Pancreas (tissue), 10 donors: Measurements from ENCODE around the gene KLHDC7A. TPM values are rescaled to one million over a fixed set of nuclear protein-coding genes. Genes with fewer than 3 reads are reported as not detected.

Source experiments
- ATAC-seq, 4 donors: fragments of 200-7000 bp; cut with Tn5 transposase; one replicate each; pipeline versions ENCODE4 v1.8.0 to v1.9.1; 2020; ENCODE audit warnings: mild to moderate bottlenecking in 4 of 4, moderate library complexity in 4 of 4
- DNase-seq, 6 donors: peaks; one replicate each; pipeline ENCODE4 v3.0.0-alpha.2; 2020
- FAIRE-seq: peaks from 2 replicates; lab custom pipeline; 2012; peaks lifted over from hg19 to GRCh38; lab: Jason Lieb, UNC
- H3K27ac ChIP-seq, 4 donors: fragments of 200-600 bp; sonication (generic); 1 replicate in 3 of 4; 2 replicates in 1 of 4; pipeline versions ENCODE4 v1.5.0 to v1.8.0; 2020
- H3K27me3 ChIP-seq, 4 donors: fragments of 200-600 bp; one replicate each; pipeline ENCODE4 v1.8.0; 2021
- H3K36me3 ChIP-seq, 3 donors: fragments of 200-600 bp; sonication (generic) in 1 of 3; one replicate each; pipeline versions ENCODE4 v1.5.0 to v1.8.0; 2020 to 2021
- H3K4me1 ChIP-seq, 3 donors: fragments of 200-600 bp; one replicate each; pipeline ENCODE4 v1.8.0; 2021
- H3K4me3 ChIP-seq, 4 donors: fragments of 200-600 bp; sonication (generic) in 2 of 4; one replicate each; pipeline versions ENCODE4 v1.5.0 to v1.8.0; 2020 to 2021
- H3K9me3 ChIP-seq, 4 donors: fragments of 200-600 bp; one replicate each; pipeline ENCODE4 v1.8.0; 2021
- WGBS, 2 donors: extraction: QIAGEN DNeasy Blood & Tissue Kit; methylation state at CpG; one replicate each; pipeline ENCODE4 v1.1.7; 2013; 5-methylcytosine and 5-hydroxymethylcytosine counted together
- intact Hi-C, 3 donors: fragments of 100-400 bp; cut with DNase I; formaldehyde crosslinking; loops; one replicate each; pipeline versions ENCODE4 v1.11.1 to v1.14.2; 2022
- polyA plus RNA-seq, 2 donors: library from polyadenylated mRNA; stranded (reverse); fragments of 200-250 nt; gene quantifications; one replicate each; pipeline ENCODE4 v1.2.3, GENCODE V29; 2013
- total RNA-seq, 6 donors: library from RNA; stranded (reverse); fragmentation: NEBNext Ultra II Directional in 4 of 6; extraction: Animal tissue kit (Norgen Biotek cat#: 25700) in 4 of 6; gene quantifications; one replicate each; pipeline versions ENCODE4 v1.2.1 to v1.2.4, GENCODE V29; 2021 to 2023
- TF ChIP-seq, protein P1 (sequence below), 4 donors: fragments of 200-600 bp; sonication (generic) in 3 of 4; IDR thresholded peaks; one replicate each; pipeline versions ENCODE4 v1.5.0 to v1.8.0; 2021; ENCODE audit warnings: antibody characterized with exemption in 4 of 4
- donor health status: healthy with polysubstance abuse.
- donor health status: DM: no; HTN: no; CAD: no; lungs with moderate emphysema.
- donor health status: DM: no; HTN: no; CAD: no.
- donor health status: control.
- donor health status: control.
- donor health status: Bipolar disorder and iron deficiency.
- donor health status: DM: yes; HTN: yes; CAD: no.
- donor health status: DM: no; HTN: no; CAD: no.
- donor health status: DM: no; HTN: no; CAD: no.
- donor health status: DM: yes; HTN: yes; CAD: no.

KLHDC7A gene
- total and polyA plus RNA-seq, 8 donors, result 1.9 to 3.7 (median 3.1) TPM

GRCh38 chr1:18464665-18465050, 16.1 kb upstream of the KLHDC7A start:
- peak overlapping the region; percentile 50 to 73 (median 68) for H3K27ac ChIP-seq
- H3K9me3 ChIP-seq, result no peaks in the 10 kb centered on the region
- intact Hi-C loops, result no loop called here
- WGBS, 2 donors, result 13 to 30% methylated on average over 8 of the region's 8 CpGs
- H3K36me3 ChIP-seq, result no peaks in the 10 kb centered on the region
- TF ChIP-seq, protein P1, sequence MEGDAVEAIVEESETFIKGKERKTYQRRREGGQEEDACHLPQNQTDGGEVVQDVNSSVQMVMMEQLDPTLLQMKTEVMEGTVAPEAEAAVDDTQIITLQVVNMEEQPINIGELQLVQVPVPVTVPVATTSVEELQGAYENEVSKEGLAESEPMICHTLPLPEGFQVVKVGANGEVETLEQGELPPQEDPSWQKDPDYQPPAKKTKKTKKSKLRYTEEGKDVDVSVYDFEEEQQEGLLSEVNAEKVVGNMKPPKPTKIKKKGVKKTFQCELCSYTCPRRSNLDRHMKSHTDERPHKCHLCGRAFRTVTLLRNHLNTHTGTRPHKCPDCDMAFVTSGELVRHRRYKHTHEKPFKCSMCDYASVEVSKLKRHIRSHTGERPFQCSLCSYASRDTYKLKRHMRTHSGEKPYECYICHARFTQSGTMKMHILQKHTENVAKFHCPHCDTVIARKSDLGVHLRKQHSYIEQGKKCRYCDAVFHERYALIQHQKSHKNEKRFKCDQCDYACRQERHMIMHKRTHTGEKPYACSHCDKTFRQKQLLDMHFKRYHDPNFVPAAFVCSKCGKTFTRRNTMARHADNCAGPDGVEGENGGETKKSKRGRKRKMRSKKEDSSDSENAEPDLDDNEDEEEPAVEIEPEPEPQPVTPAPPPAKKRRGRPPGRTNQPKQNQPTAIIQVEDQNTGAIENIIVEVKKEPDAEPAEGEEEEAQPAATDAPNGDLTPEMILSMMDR (IDR thresholded peaks at IDR 0.05), result no peak
- FAIRE-seq, result no peak
- peak; percentile 61 to 83 (median 73) for DNase-seq
- peak; percentile 75 to 83 (median 80) for ATAC-seq
- peaks cover 14 to 18% (median 17%) of the 10 kb centered on the region in 3 donors for H3K4me1 ChIP-seq
- H3K4me3 ChIP-seq, result no peak overlapping the region
- H3K27me3 ChIP-seq, result no peaks in the 10 kb centered on the region

GRCh38 chr1:18466676-18467075, 14.1 kb upstream of the KLHDC7A start:
- ATAC-seq (no peak), DNase-seq (peak in 1 of 6 donors; percentile 21), FAIRE-seq (no peak)
- intact Hi-C loops, result no loop called here
- TF ChIP-seq, protein P1 (IDR thresholded peaks at IDR 0.05), result no peak
- Histone ChIP-seq H3K27me3 (no peaks in the 10 kb centered on the region), H3K27ac (no peak overlapping the region), H3K4me3 (no peak overlapping the region), H3K9me3 (no peaks in the 10 kb centered on the region), H3K36me3 (no peaks in the 10 kb centered on the region), H3K4me1 (peaks cover 14 to 17% (median 14%) of the 10 kb centered on the region in 3 donors)
- WGBS, 2 donors, result 78 to 85% methylated on average over 7 of the region's 7 CpGs

- H3K36me3 ChIP-seq, result no peaks in the 10 kb centered on the region
- intact Hi-C loops, result no loop called here
- no peak for ATAC-seq
- no peaks in the 10 kb centered on the region for H3K27me3 ChIP-seq
- no peak for FAIRE-seq
- TF ChIP-seq, protein P1 (IDR thresholded peaks at IDR 0.05), result no peak
- no peak overlapping the region for H3K4me3 ChIP-seq
- peaks cover 13 to 17% (median 14%) of the 10 kb centered on the region in 3 donors for H3K4me1 ChIP-seq
- H3K27ac ChIP-seq, result no peak overlapping the region
- 86 to 91% methylated on average over 6 of the region's 6 CpGs for WGBS, 2 donors
- H3K9me3 ChIP-seq, result no peaks in the 10 kb centered on the region
- no peak for DNase-seq
These were observed 12.2 kb upstream of the KLHDC7A start for GRCh38 chr1:18468570-18468969.

- WGBS, 2 donors, result 83 to 87% methylated on average over 8 of the region's 8 CpGs
- peak in 1 of 6 donors; percentile 24 for DNase-seq
These were observed 11.2 kb upstream of the KLHDC7A start for GRCh38 chr1:18469514-18469913.

More at GRCh38 chr1:18469514-18469913, 11.2 kb upstream of the KLHDC7A start:
- Histone ChIP-seq H3K4me1 (peaks cover 4 to 7% (median 6%) of the 10 kb centered on the region in 3 donors), H3K36me3 (no peaks in the 10 kb centered on the region), H3K9me3 (no peaks in the 10 kb centered on the region), H3K27me3 (no peaks in the 10 kb centered on the region), H3K27ac (no peak overlapping the region), H3K4me3 (no peak overlapping the region)
- intact Hi-C loops, result no loop called here
- ATAC-seq (no peak), FAIRE-seq (no peak)
- TF ChIP-seq, protein P1 (IDR thresholded peaks at IDR 0.05), result no peak
